ENCODE results near the gene RCOR3. TPM values are rescaled to one million over a fixed set of nuclear protein-coding genes. Genes with fewer than 3 reads are reported as not detected.

The RCOR3 gene
- total RNA-seq, 1 donor from 2014 or later: 21.9 TPM

Other genes with a start within 250 kb of the RCOR3 start
- 0.06 and 2.9 TPM in 2 replicates for gene KCNH1, start 125.2 kb upstream of the RCOR3 start, total RNA-seq
- gene TRAF5, start 67.5 kb downstream of the RCOR3 start, total RNA-seq: 15.6 and 22.8 TPM in 2 replicates
- gene RD3, start 232.8 kb downstream of the RCOR3 start, total RNA-seq: not detected in 2 replicates

All from glomerular endothelial cell (primary cell).